ENCODE data around the gene FAM72C.
"Not testable (repeated sequence)": the region's sequence is repeated elsewhere in the genome, so short reads cannot be mapped to it uniquely, and the experiment has no call there.

- TF ChIP-seq POLR2A (IDR thresholded peaks at IDR 0.05; ENCODE audit: low read depth, low read length); POLR2AphosphoS5 (IDR thresholded peaks at IDR 0.05; ENCODE audit: low read depth, low read length); TAF1 (IDR thresholded peaks at IDR 0.05; ENCODE audit: borderline replicate concordance, low read depth, low read length): not testable (repeated sequence)
These were observed 32.1 kb downstream of the FAM72C start for GRCh38 chr1:143939666-143940065.

Data from GM12892 (cell line).